MG63 (cell line): Measurements from ENCODE around the gene KCNQ2. TPM values are rescaled to one million over a fixed set of nuclear protein-coding genes. Genes with fewer than 3 reads are reported as not detected.

Experiments used
- DNase-seq: peaks from one replicate; pipeline ENCODE4 v3.0.0-alpha.2; 2020
- H3K27me3 ChIP-seq: fragments of 250-450 bp; sonication (Bioruptor Pico); 2 replicates; pipeline ENCODE4 v1.5.1; 2020; ENCODE audit warnings: mild to moderate bottlenecking, moderate library complexity
- H3K36me3 ChIP-seq: fragments of 250-450 bp; sonication (Bioruptor Pico); 2 replicates; pipeline ENCODE4 v1.5.1; 2020; ENCODE audit warnings: mild to moderate bottlenecking, moderate library complexity
- H3K4me3 ChIP-seq: fragments of 250-450 bp; sonication (Bioruptor Pico); 2 replicates; pipeline ENCODE4 v1.5.1; 2020; ENCODE audit warnings: mild to moderate bottlenecking, moderate library complexity
- H3K9me3 ChIP-seq: fragments of 250-450 bp; sonication (Bioruptor Pico); 2 replicates; pipeline ENCODE4 v1.5.1; 2020; ENCODE audit warnings: mild to moderate bottlenecking, moderate library complexity
- total RNA-seq: library from RNA; depleted of rRNA; stranded (reverse); fragments of >200 nt; shearing (Covaris generic); gene quantifications from 2 replicates; pipeline ENCODE4 v1.2.3, GENCODE V29; 2014; ENCODE audit warnings: low replicate concordance

KCNQ2 gene
- total RNA-seq, 1 experiment from 2014 or later: 0.92 TPM

DNA sequence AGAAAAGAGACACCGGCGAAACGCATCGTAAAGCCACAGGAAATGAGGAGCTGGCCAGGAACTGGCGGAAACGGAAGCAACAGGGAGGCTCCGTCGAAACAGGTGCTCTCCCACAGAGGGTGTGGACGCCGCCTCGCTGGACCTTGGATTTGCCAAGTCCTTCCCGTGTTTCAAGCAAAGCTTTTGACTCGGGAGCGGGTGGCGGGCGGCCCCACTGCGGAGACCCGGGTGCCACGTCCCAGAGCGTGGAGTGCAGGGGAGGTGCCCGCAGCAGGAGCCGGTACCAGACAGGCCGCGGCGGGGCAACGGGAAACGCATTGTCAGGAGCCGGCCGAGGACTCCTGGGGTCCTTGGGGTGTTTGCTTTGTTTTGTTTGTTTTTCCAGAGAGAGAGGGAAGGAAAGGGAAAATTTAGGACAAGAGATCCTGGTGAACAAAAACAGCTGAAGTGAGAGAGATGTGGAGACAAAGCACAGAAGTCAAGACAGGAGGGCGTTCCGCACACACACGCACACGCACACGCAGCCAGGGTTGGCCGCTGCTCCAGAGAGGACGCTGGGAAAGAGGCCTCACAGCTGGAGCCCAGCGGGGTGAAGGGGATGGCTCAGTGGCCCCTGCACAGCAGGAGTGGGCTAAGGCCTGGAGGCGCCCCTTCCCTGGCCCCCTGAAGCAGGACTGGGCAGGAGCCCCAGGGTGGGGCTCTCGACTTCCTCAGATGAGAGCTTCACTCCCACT lies 60.4 kb downstream of the KCNQ2 start:
- H3K27me3 ChIP-seq: peaks cover 23% of the 10 kb centered on the region
- no peaks in the 10 kb centered on the region for H3K36me3 ChIP-seq
- no peaks in the 10 kb centered on the region for H3K9me3 ChIP-seq
- DNase-seq: no peak
- no peak overlapping the region for H3K4me3 ChIP-seq

DNA sequence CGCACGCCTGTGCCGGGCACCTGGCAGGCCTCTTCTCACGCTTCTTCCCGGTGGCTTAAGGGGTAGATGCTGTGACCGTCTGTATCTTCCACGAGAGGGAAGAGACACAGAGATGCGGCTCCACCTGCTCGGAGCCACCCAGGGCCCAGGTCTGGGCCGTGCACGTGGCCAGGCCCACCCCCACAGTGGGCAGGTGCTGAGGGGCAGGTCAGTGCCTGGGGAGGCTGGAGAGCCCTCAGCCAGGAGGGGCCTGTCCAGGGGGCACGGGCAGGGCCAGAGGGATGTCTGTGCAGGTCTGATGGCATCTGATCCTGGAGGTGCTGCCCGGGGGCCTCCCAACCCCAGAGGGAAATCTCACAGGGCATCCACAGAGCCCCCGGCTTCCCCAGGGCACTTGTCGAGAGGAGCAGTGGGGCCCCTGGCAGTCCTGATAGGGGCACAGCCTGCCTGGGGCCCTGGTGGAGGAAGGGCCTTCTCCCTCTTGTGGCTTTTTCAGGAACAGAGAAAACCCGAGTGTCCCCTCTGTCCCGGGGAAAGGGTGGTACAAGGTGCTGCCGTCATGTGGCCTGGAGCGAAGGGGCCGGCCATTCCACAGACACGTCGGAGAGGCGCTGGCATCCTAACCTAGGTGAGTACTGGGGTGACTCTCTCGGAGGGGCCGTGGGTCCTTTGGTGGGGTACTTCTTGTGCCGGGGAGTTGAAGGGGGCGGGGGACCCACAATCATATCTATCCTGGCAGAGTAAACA lies 61.1 kb downstream of the KCNQ2 start:
- Histone ChIP-seq H3K27me3 (peaks cover 16% of the 10 kb centered on the region), H3K4me3 (no peak overlapping the region), H3K36me3 (no peaks in the 10 kb centered on the region), H3K9me3 (no peaks in the 10 kb centered on the region)
- DNase-seq: no peak

DNA sequence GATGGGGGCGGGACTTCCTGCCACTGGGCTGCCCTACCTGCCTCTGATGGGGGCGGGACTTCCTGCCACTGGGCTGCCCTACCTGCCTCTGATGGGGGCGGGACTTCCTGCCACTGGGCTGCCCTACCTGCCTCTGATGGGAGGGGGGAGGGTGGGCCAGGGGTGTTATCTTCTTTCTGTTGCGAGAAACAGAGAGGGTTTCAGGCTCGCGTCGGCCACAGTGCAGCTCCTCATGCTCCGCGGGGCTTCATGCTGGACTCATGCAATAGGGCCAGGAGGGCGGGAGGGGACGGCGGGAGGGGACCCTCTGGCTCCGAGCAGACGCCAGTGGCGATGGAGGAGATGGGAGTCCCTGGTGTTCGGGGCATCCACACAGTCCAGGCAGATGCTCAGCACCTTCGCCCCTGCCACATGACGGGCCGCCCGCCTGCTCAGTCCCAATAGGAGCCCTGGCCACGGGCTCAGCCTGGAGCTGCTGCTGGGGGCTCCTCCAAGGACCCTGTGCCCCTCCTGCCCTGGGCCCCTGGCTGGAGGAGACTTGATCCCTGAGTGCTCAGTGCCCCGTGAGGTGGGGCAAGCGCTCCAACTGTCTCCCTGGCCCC lies 62.5 kb downstream of the KCNQ2 start:
- no peak for DNase-seq
- no peak overlapping the region for H3K4me3 ChIP-seq
- no peaks in the 10 kb centered on the region for H3K36me3 ChIP-seq
- peaks cover 7% of the 10 kb centered on the region for H3K27me3 ChIP-seq
- no peaks in the 10 kb centered on the region for H3K9me3 ChIP-seq

DNA sequence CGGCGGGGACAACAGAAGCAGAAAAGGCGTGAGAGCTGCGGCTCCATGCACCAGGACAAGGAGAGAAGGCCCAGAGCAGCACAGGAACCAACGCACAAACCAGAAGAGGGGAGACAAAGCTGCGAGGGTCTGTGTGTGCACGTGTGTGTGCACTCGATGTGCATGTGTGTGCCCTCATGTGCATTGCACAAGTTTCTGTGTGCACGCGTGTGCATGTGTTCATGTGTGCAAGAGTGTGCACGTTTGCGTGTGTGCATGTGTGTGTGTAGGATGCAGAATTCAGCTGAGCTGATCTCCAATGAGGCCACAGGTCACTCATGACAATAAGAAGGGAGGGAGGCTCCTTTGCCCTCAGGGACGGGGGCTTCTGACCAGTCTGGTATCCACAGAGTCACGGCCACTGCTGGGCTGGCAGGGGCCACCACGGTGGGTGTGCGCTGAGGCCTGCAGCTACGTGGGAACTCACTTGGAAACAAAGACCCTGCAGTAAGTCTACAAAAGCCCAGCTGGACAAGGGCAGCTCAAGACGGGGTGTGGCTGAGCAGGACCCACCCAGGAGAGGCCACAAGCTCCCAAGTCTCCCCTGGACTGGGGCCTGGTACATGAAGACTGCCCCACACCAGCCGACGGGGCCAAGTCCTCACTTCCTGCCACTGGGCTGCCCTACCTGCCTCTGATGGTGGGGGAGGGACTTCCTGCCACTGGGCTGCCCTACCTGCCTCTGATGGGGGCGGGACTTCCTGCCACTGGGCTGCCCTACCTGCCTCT lies 63.2 kb downstream of the KCNQ2 start:
- Histone ChIP-seq H3K27me3 (peaks cover 5% of the 10 kb centered on the region), H3K4me3 (no peak overlapping the region), H3K9me3 (no peaks in the 10 kb centered on the region), H3K36me3 (no peaks in the 10 kb centered on the region)
- no peak for DNase-seq

DNA sequence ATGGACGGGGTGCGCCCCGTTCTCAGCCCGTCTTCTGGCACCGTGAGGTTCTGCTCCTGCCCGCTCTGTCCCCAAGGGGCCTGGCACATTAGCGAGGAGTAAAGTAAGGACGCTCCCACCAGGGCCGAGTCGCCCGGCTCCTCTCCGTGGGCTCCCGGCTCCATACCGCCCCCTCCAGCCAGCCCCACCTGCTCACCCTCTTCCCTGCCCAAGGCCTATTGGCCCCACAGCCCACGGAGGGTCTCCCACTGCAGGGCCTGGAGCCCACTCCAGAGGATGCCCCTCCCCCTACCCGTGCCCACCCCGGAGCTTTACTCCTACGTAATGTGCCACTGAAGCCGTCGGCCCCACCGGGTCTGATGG lies 63.8 kb downstream of the KCNQ2 start:
- no peak for DNase-seq
- Histone ChIP-seq H3K27me3 (peaks cover 4% of the 10 kb centered on the region), H3K36me3 (no peaks in the 10 kb centered on the region), H3K9me3 (no peaks in the 10 kb centered on the region), H3K4me3 (no peak overlapping the region)

DNA sequence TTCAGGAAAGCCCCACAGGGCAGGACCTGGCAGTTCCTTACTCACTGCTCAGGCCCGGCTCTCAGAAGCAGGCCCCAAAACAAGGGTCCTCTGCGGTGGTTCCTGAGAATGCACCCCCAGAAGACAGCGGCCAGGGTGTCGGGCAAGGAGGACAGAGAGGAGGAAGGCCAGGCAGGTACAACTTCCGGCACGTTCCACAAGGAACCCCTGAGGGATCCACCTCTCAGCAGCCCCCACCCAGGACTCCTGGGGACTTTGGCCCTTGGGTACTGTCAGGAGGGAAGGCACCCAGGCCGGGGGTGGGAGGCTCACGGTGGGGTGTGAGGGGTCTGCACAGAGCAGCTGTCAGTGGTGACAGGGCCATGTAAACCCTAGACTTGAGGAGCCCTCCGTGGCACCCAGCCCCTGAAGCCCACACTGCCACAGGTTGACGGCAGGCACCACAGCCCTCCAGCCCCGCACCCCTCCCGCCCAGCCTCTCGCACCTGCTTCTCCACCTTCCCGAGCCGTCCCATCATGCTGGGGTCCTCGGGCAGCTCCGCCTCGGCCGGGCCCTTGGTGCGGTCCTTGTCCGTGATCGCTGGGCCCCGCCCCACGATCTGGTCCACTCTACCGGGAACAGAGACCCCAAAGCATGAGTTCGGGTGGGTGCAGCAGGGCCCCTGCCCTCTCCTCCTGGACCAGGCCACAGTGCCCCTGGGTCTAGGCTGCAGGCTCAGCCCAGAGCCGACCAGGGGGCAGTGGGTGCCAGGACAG lies 64.3 kb downstream of the KCNQ2 start:
- H3K9me3 ChIP-seq: no peaks in the 10 kb centered on the region
- H3K4me3 ChIP-seq: no peak overlapping the region
- no peak for DNase-seq
- H3K36me3 ChIP-seq: no peaks in the 10 kb centered on the region
- H3K27me3 ChIP-seq: peaks cover 7% of the 10 kb centered on the region

DNA sequence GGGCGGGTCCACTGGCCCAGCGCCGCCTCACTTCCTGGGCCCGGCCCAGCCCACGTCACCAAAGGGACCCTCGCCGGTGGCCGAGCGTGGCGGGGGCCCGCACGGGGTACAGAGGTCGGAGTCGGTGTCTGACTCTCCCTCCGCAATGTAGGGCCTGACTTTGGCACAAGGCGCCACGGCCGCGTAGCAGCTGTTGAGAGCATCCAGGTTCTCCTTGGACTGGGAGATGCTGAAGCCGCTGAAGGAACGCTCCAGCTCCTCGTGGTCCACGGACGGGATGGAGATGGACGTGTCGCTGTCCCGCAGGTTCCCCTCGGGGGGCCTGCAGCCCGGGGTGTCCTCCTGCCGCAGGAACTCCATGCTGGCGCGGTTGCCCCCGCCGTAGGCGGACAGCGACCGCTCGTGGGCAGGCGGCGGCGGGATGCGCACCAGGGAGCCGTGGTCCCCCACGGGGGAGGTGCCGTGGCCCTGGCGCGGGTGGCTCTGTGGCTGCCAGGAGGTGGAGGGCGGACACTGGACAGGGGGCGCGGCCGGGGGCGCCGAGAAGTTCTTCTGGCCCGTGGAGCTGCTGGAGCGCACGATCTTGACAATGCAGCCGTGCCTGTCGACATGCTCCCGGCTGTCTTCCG lies 65.7 kb downstream of the KCNQ2 start:
- no peaks in the 10 kb centered on the region for H3K36me3 ChIP-seq
- H3K4me3 ChIP-seq: no peak overlapping the region
- no peaks in the 10 kb centered on the region for H3K9me3 ChIP-seq
- no peak for DNase-seq
- peaks cover 18% of the 10 kb centered on the region for H3K27me3 ChIP-seq

DNA sequence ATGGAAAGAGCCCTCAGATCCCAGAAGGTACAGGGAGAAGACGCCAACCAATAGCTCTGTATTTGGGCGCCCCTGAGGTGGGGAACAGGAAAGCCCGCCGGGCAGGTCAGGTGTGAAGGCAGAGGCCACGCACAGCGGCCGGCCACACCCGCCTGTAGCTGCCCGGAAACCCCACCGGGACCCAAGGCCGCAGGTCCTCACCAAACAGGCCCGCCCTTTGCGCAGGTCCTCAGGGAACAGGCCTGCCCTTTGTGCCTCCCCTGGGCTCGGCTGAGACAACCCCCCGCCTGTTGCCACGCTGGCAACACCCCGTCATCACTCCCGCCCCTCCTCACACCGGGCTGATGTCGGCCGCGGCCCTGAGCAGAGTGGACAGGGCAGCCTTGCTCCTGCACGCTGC lies 66.4 kb downstream of the KCNQ2 start:
- DNase-seq: no peak
- Histone ChIP-seq H3K36me3 (no peaks in the 10 kb centered on the region), H3K27me3 (peaks cover 24% of the 10 kb centered on the region), H3K4me3 (no peak overlapping the region), H3K9me3 (no peaks in the 10 kb centered on the region)

DNA sequence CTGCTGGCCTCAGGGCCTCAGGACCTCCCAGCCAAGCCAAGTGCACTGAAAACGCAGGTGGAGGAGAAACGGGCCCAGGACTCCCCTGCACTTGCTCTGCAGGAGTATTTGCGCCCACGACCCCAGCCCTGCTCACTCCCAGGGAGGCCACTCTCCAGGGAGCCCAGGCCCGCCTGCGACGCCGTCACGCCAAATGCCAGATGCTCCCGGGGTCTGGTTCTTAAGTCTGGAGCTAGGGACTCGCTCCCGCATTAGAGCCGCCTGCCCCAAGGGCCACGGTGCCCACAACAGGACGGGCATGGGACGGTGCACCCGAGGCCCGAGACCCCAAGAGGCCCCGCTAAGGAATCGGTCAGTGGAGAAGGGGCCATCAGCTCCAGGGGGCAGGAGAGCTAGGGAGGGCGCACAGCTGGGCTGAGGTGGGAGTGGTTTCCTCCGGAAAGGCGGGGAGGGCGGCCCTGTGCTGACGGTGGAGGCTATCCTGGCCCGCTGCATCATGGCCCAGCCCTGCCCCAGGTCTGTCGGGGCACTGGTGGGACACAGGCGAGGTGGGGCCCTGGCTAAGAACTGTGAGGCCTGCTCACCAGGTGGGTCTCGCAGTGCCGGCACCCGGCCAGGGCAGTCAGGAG lies 67.2 kb downstream of the KCNQ2 start:
- Histone ChIP-seq H3K4me3 (no peak overlapping the region), H3K27me3 (peaks cover 32% of the 10 kb centered on the region), H3K36me3 (no peaks in the 10 kb centered on the region), H3K9me3 (no peaks in the 10 kb centered on the region)
- no peak for DNase-seq

DNA sequence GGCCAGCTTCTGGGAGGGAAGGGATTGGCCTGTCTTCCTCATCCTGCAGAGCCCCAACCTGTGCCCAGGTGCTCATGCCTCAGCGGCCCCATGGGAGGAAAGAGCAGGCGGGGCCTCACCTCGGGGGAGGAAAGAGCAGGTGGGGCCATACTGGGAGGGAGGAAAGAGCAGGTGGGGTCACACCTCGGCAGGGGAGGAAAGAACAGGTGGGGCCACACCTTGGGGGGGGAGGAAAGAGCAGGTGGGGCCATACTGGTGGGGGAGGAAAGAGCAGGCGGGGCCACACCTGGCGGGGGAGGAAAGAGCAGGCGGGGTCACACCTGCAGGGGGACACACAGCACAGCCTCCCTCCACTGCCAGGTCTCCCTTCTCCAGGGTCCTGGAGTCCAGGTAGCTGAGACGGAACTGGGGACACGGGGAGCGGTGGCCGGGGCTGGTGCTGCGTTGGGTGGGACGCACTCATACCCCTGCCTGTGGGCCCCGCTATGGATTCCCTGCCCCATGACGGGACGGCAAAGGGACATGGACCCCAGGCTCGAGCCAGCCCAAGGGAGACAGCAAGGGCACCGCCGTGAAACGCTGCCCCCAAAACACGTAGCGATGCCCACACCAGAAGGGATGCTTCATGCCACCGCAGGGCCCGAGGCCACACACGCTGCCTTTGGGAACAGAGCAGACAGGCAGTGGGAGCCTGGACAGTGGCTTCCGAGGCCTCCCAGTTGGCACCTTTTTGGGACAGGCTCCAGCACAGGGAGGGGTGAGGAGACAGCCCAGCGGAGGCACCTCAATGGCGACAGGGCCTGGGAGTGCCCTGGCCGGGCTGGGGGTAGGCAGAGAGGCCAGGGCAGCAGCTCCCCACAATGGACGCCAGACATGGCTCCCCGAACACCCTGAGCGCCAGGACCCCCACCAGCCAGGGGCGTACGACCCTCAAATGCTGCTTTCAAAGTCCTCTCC lies 68.0 kb downstream of the KCNQ2 start:
- DNase-seq: no peak
- H3K4me3 ChIP-seq: no peak overlapping the region
- no peaks in the 10 kb centered on the region for H3K9me3 ChIP-seq
- peaks cover 38% of the 10 kb centered on the region for H3K27me3 ChIP-seq
- H3K36me3 ChIP-seq: no peaks in the 10 kb centered on the region

DNA sequence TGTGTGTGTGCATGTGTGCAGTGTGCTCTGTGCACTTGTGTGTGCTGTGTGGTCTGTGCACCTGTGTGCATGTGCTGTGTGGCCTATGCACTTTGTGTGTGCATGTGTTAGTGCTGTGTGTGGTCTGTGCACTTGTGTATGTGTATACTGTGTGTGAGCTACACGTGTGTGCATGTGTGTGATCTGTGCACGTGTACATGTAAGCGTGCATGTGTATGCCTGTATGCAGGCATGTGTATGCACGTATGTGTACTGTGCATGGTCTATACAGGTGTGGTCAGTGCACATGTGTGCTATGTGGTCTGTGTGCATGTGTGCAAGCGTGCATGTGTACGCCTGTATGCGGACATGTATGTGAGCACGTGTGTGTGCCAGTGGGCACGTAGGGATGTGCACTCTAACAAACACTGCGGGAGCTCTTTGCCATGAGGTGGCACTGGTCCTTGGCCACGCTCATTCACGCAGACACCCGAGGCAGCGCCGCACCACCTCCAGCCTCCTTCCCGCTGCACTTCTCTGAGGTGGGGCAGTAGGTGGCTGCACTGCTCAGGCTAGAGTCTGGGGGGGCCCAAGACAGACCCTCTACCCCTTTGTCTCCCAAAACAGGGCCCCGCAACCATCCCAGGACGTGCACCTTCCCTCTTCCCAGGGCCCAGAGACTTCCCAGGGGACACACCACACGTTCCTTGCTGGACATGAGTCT lies 68.9 kb downstream of the KCNQ2 start:
- H3K4me3 ChIP-seq: no peak overlapping the region
- H3K36me3 ChIP-seq: no peaks in the 10 kb centered on the region
- DNase-seq: no peak
- no peaks in the 10 kb centered on the region for H3K9me3 ChIP-seq
- peaks cover 38% of the 10 kb centered on the region for H3K27me3 ChIP-seq

DNA sequence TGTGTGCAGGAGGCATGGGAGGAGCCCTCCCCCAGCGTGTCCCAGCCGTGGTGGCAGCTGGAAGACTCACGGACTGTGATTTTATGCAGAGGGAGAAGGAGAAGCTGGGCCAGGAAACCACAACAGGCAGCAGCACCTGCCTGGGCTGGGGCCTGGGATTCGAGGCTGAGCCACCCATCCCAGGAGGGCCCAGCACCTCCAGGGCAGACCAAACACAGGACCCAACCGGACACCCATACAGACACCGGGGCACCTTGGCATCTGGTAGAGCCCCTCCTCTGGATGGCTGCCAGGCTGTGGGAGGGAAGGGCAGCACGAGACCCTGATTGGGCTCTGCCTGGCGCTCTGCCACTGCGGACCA lies 69.6 kb downstream of the KCNQ2 start:
- H3K4me3 ChIP-seq: no peak overlapping the region
- DNase-seq: no peak
- no peaks in the 10 kb centered on the region for H3K9me3 ChIP-seq
- H3K27me3 ChIP-seq: peaks cover 42% of the 10 kb centered on the region
- H3K36me3 ChIP-seq: no peaks in the 10 kb centered on the region

DNA sequence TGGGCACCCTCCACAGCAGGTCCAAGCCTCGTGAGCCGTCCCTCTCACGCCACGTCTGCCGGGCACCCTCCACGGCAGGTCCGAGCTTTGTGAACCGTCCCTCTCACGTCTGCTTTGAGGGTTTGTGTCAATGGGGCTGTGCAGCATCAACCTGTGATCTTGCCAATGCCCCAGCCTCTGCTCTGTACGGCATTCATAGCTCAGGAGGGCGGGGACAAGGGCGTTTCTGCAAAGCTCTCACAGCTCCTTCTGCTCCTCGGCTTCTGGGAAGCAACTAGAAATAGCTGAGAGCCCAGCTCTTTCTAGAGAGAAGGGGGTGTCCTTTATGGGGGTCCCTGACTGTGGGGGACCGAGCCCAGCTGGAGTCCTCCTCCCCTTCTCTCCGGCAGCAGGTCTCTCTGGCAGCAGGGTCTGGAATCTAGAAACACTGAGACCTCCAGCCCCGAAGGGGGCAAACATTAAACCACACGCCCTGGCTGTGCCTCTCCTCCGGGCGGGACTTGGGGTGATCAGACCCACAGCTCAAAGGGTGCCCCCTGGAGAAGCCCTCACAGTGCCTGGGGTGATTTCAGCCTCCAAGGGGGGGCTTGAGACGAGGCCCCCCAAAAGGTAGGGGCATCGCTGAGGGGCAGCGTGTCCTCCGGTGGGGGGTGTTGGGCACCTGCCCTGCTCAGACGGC lies 70.1 kb downstream of the KCNQ2 start:
- Histone ChIP-seq H3K36me3 (no peaks in the 10 kb centered on the region), H3K4me3 (no peak overlapping the region)
- no peak for DNase-seq

More for the DNA sequence above, 70.1 kb downstream of the KCNQ2 start:
- Histone ChIP-seq H3K27me3 (peaks cover 43% of the 10 kb centered on the region), H3K9me3 (no peaks in the 10 kb centered on the region)
